K562 (cell line): ENCODE measurements around the gene SMAD3. TPM values are rescaled to one million over a fixed set of nuclear protein-coding genes. Genes with fewer than 3 reads are reported as not detected.

Experiments used
- ATAC-seq: fragments of 200-7000 bp; cut with Tn5 transposase; 3 replicates; pipeline ENCODE4 v1.9.1; 2020; ENCODE audit warnings: moderate library complexity
- BruUV-seq: library from RNA; stranded (reverse); fragments of 400-500 nt; replicated peaks from 2 replicates; lab custom pipeline; 2021; lab: Mats Ljungman, UMichigan
- CTCF ChIA-PET: fragments of 300-600 bp; formaldehyde crosslinking; extraction: SDS; loops from one replicate; lab custom pipeline; 2021; ENCODE audit warnings: low intra/inter-chr PET ratio; lab: Yijun Ruan, JAX
- POLR2A ChIA-PET: fragments of 300-600, 350-650 bp; sonication (Branson Sonifier 250); formaldehyde crosslinking; extraction: SDS; loops from one replicate; lab custom pipeline; 2021; ENCODE audit warnings: antibody characterized with exemption, inconsistent platforms; lab: Yijun Ruan, JAX
- DNase-seq, 4 experiments: peaks; one replicate each; pipeline versions ENCODE4 v3.0.0 to v3.0.0-alpha.2; 2011 to 2018; ENCODE audit warnings: low spot score in 3 of 4, mixed read lengths in 3 of 4; ENCODE audit errors: extremely low read depth in 1 of 4
- FAIRE-seq: peaks from 2 replicates; lab custom pipeline; 2011; peaks lifted over from hg19 to GRCh38; lab: Jason Lieb, UNC
- H2AFZ ChIP-seq: 2 replicates; pipeline ENCODE4 v1.6.0; 2011; ENCODE audit warnings: low read depth, low read length, control low read depth, inconsistent platforms
- H3K27ac ChIP-seq: fragments of 200-600 bp; 3 replicates; pipeline ENCODE4 v1.8.0; 2011; ENCODE audit warnings: low read depth, mild to moderate bottlenecking, control low read depth, inconsistent platforms, low read length, moderate library complexity, mixed read lengths; ENCODE audit errors: extremely low read depth
- H3K27me3 ChIP-seq, 2 experiments: fragments of 300-600 bp in 1 of 2; 2 replicates in 1 of 2; 3 replicates in 1 of 2; pipeline versions ENCODE4 v1.6.0 to v1.8.0; 2011; ENCODE audit warnings: inconsistent platforms in 2 of 2, low read length in 2 of 2, mild to moderate bottlenecking in 1 of 2, mixed read lengths in 1 of 2, moderate library complexity in 1 of 2; ENCODE audit not compliant: control insufficient read depth in 2 of 2, insufficient read depth in 2 of 2
- H3K36me3 ChIP-seq: fragments of 300-600 bp; 3 replicates; pipeline ENCODE4 v1.8.0; 2011; ENCODE audit warnings: mild to moderate bottlenecking, low read length, inconsistent platforms; ENCODE audit not compliant: control insufficient read depth, insufficient read depth
- H3K4me1 ChIP-seq, 2 experiments: fragments of 200-600 bp in 1 of 2; replicated peaks in 1 of 2; 2 replicates in 1 of 2; 3 replicates in 1 of 2; pipeline versions ENCODE4 v1.5.1 to v1.8.0; 2011; ENCODE audit warnings: inconsistent platforms in 2 of 2, low read length in 2 of 2, mild to moderate bottlenecking in 1 of 2, mixed read lengths in 1 of 2, moderate library complexity in 1 of 2; ENCODE audit not compliant: control insufficient read depth in 2 of 2, insufficient read depth in 2 of 2
- H3K4me2 ChIP-seq: 2 replicates; pipeline ENCODE4 v1.6.1; 2011; ENCODE audit warnings: low read length, control low read depth, inconsistent platforms, mixed read lengths; ENCODE audit not compliant: insufficient read depth
- H3K4me3 ChIP-seq: fragments of 200-600 bp; sonication (generic), shearing (Covaris generic); 2 replicates; pipeline ENCODE4 v1.5.1; 2016; ENCODE audit warnings: control low read depth, inconsistent platforms
- H3K79me2 ChIP-seq: fragments of 200-600 bp; 3 replicates; pipeline ENCODE4 v1.8.0; 2011; ENCODE audit warnings: low read length, inconsistent platforms; ENCODE audit not compliant: control insufficient read depth, insufficient read depth
- H3K9ac ChIP-seq, 2 experiments: 2 replicates each; pipeline versions ENCODE4 v1.6.0 to v1.6.1; 2011; ENCODE audit warnings: low read depth in 2 of 2, low read length in 2 of 2, control low read depth in 1 of 2, inconsistent platforms in 1 of 2, mild to moderate bottlenecking in 1 of 2, mixed read lengths in 1 of 2; ENCODE audit not compliant: insufficient read depth in 1 of 2
- H3K9me1 ChIP-seq: one replicate; pipeline ENCODE4 v1.6.0; 2011; ENCODE audit warnings: inconsistent platforms, mild to moderate bottlenecking, low read length, moderate library complexity; ENCODE audit not compliant: control insufficient read depth, insufficient read depth
- H3K9me3 ChIP-seq: replicated peaks from 2 replicates; pipeline ENCODE4 v1.5.1; 2011; ENCODE audit warnings: low read depth, low read length, inconsistent platforms; ENCODE audit not compliant: control insufficient read depth, insufficient read depth
- H4K20me1 ChIP-seq: replicated peaks from 2 replicates; pipeline ENCODE4 v1.6.1; 2011; ENCODE audit warnings: low read length, inconsistent platforms, mixed read lengths; ENCODE audit not compliant: control insufficient read depth, insufficient read depth
- CCAR2 ChIP-seq: fragments of 200-400 bp; formaldehyde crosslinking; IDR thresholded peaks from 2 replicates; pipeline ENCODE4 v1.6.1; 2017; ENCODE audit warnings: mild to moderate bottlenecking, low read depth, low read length
- ETV5 ChIP-seq: sonication (generic); formaldehyde crosslinking; IDR thresholded peaks from 2 replicates; pipeline ENCODE4 v1.4.0; 2020; ENCODE audit warnings: low read depth, mild to moderate bottlenecking, missing genetic modification reagents
- KLF10 ChIP-seq: fragments of 250-450 bp; sonication (Bioruptor Pico); IDR thresholded peaks from 2 replicates; pipeline ENCODE4 v1.6.1; 2021; ENCODE audit warnings: matching md5 sums
- TAF7 ChIP-seq: fragments of 450-650 bp; IDR thresholded peaks from 2 replicates; pipeline ENCODE4 v1.6.1; 2016; ENCODE audit warnings: missing genetic modification characterization, missing compliant biosample characterization
- ZEB2 ChIP-seq: fragments of 450-650 bp; IDR thresholded peaks from 2 replicates; pipeline ENCODE4 v1.6.1; 2016
- ZNF584 ChIP-seq: fragments of 200-800 bp; sonication (Bioruptor generic); IDR thresholded peaks from 2 replicates; pipeline ENCODE4 v1.6.1; 2016; ENCODE audit warnings: low read depth, mild to moderate bottlenecking, missing genetic modification characterization, missing compliant biosample characterization
- ZNF639 ChIP-seq, 2 experiments: fragments of 200-800 bp in 1 of 2; sonication (Bioruptor generic) in 1 of 2; sonication (generic) in 1 of 2; formaldehyde crosslinking in 1 of 2; IDR thresholded peaks in 1 of 2; conservative IDR thresholded peaks in 1 of 2; 2 replicates each; pipeline versions ENCODE4 v1.5.0 to v1.6.1; 2016 to 2020; ENCODE audit warnings: missing compliant biosample characterization in 1 of 2, missing genetic modification characterization in 1 of 2, missing genetic modification reagents in 1 of 2
- ZNF696 ChIP-seq: fragments of 250-450 bp; sonication (Bioruptor Pico); conservative IDR thresholded peaks from 2 replicates; pipeline ENCODE4 v1.4.0; 2020; ENCODE audit warnings: mild to moderate bottlenecking, moderate library complexity
- ZSCAN29 ChIP-seq: fragments of 450-650 bp; IDR thresholded peaks from 2 replicates; pipeline ENCODE4 v1.6.1; 2017
- WGBS: fragments of 100-300 bp; shearing (Covaris generic); methylation state at CpG from one replicate; pipeline ENCODE4 v1.1.6; 2016; ENCODE audit warnings: low coverage, mixed read lengths; ENCODE audit not compliant: insufficient coverage; ENCODE audit errors: missing lambda C conversion rate; 5-methylcytosine and 5-hydroxymethylcytosine counted together
- in situ Hi-C: fragments of 300-500 bp; cut with MboI; formaldehyde crosslinking; loops from 4 replicates; pipeline ENCODE4 v1.15.0; 2018; ENCODE audit warnings: inconsistent platforms, mixed read lengths
- intact Hi-C: fragments of 100-400 bp; cut with micrococcal nuclease; formaldehyde crosslinking; loops from 2 replicates; pipeline ENCODE4 v1.14.2; 2022
- polyA plus RNA-seq, 8 experiments: library from polyadenylated mRNA; depleted of rRNA in 4 of 8; stranded (reverse) in 5 of 8; unstranded in 3 of 8; fragments of >200 nt; fragmentation: Nextera tagmentation in 2 of 8; fragmentation: Illumina TruSeq in 1 of 8; extraction: Ambion mirVana in 2 of 8; extraction: Trizol in 1 of 8; gene quantifications; 2 replicates each; pipeline versions ENCODE4 v1.2.1 to v1.2.3, GENCODE V29; 2011 to 2014; ENCODE audit warnings: inconsistent platforms in 1 of 8, missing spikeins in 1 of 8
- total RNA-seq, 7 experiments: library from RNA; depleted of rRNA in 6 of 7; stranded (reverse); fragments of >200 nt in 6 of 7; fragmentation: Illumina TruSeq in 2 of 7; extraction: Trizol in 2 of 7; gene quantifications; 2 replicates each; pipeline versions ENCODE4 v1.2.1 to v1.2.3, GENCODE V29; 2011 to 2021; ENCODE audit warnings: low replicate concordance in 1 of 7

Gene SMAD3
- total and polyA plus RNA-seq, 9 of the 15 experiments (the other 6 are each of a cell fraction or from before 2014, with no cell fraction given) = 4.3 to 39.2 (median 11.1) TPM

GRCh38 chr15:67106764-67107013, 41.3 kb downstream of the SMAD3 start:
- Histone ChIP-seq H3K27me3 (no peaks in the 10 kb centered on the region), H3K9ac (no peak overlapping the region), H3K27ac (peak overlapping the region; percentile 28; the same call in 1 of the 3 replicates), H3K4me1 (peaks cover 13 to 43% of the 10 kb centered on the region in 2 experiments), H3K36me3 (peaks cover 14% of the 10 kb centered on the region; the same call in 2 of the 3 replicates), H3K4me3 (no peak overlapping the region), H2AFZ (no peak overlapping the region), H3K4me2 (no peak overlapping the region), H4K20me1 (0 out of 2 replicates have a peak, but pooled peaks cover 4% of the 10 kb centered on the region), H3K9me3 (peaks cover 4% of the 10 kb centered on the region), H3K79me2 (peaks cover 56% of the 10 kb centered on the region), H3K9me1 (no peaks in the 10 kb centered on the region)
- no TSS peak for BruUV-seq
- FAIRE-seq (no peak), DNase-seq (no peak), ATAC-seq (no peak)
- POLR2A ChIA-PET = interaction anchor here (0.5 to 1.7 kb wide), 5 partner anchors 10 to 87 kb away, joined by 3 to 4 read pairs (median 3); no protein-coding TSS in a partner anchor
- intact Hi-C loops (no loop called here), in situ Hi-C loops (no loop called here)
- TF ChIP-seq ZNF639 (CRISPR knock-in tag; conservative IDR thresholded peaks at IDR 0.05 in 1 of 2, IDR thresholded peaks at IDR 0.05 in 1 of 2) = 0 out of 4 replicates have a peak, but pooled peaks of 1 of the 2 experiments have one; percentile 34
- TF ChIP-seq ZNF696 (CRISPR knock-in tag) = no peak
- TF ChIP-seq CCAR2 = no peak
- no peak for TF ChIP-seq KLF10 (CRISPR knock-in tag)
- no peak for TF ChIP-seq ZNF584
- TF ChIP-seq ZSCAN29 = no peak
- no peak for TF ChIP-seq TAF7 (tag)
- TF ChIP-seq ZEB2 = peak; percentile 17; the same call in 1 of the 2 replicates
- no peak for TF ChIP-seq ETV5 (CRISPR knock-in tag)
- CTCF ChIA-PET = no interaction called here
- 14% methylated on average over 2 of the region's 2 CpGs for WGBS
